ENCODE measurements around the gene PGLYRP3.
A peak's percentile ranks its signal among the peaks of the same experiment; 100 is the strongest.
"Not testable (repeated sequence)": the region's sequence is repeated elsewhere in the genome, so short reads cannot be mapped to it uniquely, and the experiment has no call there.

The PGLYRP3 gene

GRCh38 chr1:153348511-153349362 is 36.0 kb upstream of the PGLYRP3 start, which contains the start of gene PGLYRP4:
TSS of gene PGLYRP4 (minus strand) at chr1:153348841. CDS start at chr1:153347932, 909 bp downstream.
- DNase-seq, result no peak

- no peak for DNase-seq
Measured at GRCh38 chr1:153347856-153348255, 35.1 kb upstream of the PGLYRP3 start.

- not testable (repeated sequence) for DNase-seq
Measured at GRCh38 chr1:153347049-153347448, 34.3 kb upstream of the PGLYRP3 start.

- peak; percentile 37 for DNase-seq
Measured at GRCh38 chr1:153346077-153346723, 33.4 kb upstream of the PGLYRP3 start.

- no peak for DNase-seq
Measured at GRCh38 chr1:153345187-153346076, 32.7 kb upstream of the PGLYRP3 start.

GRCh38 chr1:153344718-153345025 is 31.9 kb upstream of the PGLYRP3 start:
- DNase-seq, result no peak

- no peak for DNase-seq
Measured at GRCh38 chr1:153343811-153344717, 31.3 kb upstream of the PGLYRP3 start.

GRCh38 chr1:153343040-153343681 is 30.4 kb upstream of the PGLYRP3 start:
- no peak for DNase-seq

GRCh38 chr1:153342178-153342577 is 29.4 kb upstream of the PGLYRP3 start:
- DNase-seq, result no peak

- no peak for DNase-seq
Measured at GRCh38 chr1:153341431-153341934, 28.7 kb upstream of the PGLYRP3 start.

GRCh38 chr1:153340356-153340755 is 27.6 kb upstream of the PGLYRP3 start:
- DNase-seq, result no peak

GRCh38 chr1:153339802-153340201 is 27.1 kb upstream of the PGLYRP3 start:
- DNase-seq, result no peak

GRCh38 chr1:153337980-153338853 is 25.5 kb upstream of the PGLYRP3 start:
- DNase-seq, result no peak

- no peak for DNase-seq
Measured at GRCh38 chr1:153336650-153337049, 23.9 kb upstream of the PGLYRP3 start.

GRCh38 chr1:153333902-153334301 is 21.1 kb upstream of the PGLYRP3 start:
- DNase-seq, result no peak

GRCh38 chr1:153324912-153325311 is 12.2 kb upstream of the PGLYRP3 start:
- DNase-seq, result no peak

GRCh38 chr1:153322568-153322967 is 9.8 kb upstream of the PGLYRP3 start:
- DNase-seq, result no peak

- DNase-seq, result not testable (repeated sequence)
Measured at GRCh38 chr1:153318145-153318544, 5.4 kb upstream of the PGLYRP3 start.

- DNase-seq, result not testable (repeated sequence)
Measured at GRCh38 chr1:153316013-153316412, 3.3 kb upstream of the PGLYRP3 start.

- not testable (repeated sequence) for DNase-seq
Measured at GRCh38 chr1:153314388-153314787, 1.6 kb upstream of the PGLYRP3 start.
